ENCODE data around the gene NDUFS6.
A peak's percentile ranks its signal among the peaks of the same experiment; 100 is the strongest.
"Not testable (repeated sequence)": the region's sequence is repeated elsewhere in the genome, so short reads cannot be mapped to it uniquely, and the experiment has no call there.

Gene NDUFS6

GRCh38 chr5:1787472-1788047 lies 13.6 kb upstream of the NDUFS6 start:
- TF ChIP-seq, protein P1, sequence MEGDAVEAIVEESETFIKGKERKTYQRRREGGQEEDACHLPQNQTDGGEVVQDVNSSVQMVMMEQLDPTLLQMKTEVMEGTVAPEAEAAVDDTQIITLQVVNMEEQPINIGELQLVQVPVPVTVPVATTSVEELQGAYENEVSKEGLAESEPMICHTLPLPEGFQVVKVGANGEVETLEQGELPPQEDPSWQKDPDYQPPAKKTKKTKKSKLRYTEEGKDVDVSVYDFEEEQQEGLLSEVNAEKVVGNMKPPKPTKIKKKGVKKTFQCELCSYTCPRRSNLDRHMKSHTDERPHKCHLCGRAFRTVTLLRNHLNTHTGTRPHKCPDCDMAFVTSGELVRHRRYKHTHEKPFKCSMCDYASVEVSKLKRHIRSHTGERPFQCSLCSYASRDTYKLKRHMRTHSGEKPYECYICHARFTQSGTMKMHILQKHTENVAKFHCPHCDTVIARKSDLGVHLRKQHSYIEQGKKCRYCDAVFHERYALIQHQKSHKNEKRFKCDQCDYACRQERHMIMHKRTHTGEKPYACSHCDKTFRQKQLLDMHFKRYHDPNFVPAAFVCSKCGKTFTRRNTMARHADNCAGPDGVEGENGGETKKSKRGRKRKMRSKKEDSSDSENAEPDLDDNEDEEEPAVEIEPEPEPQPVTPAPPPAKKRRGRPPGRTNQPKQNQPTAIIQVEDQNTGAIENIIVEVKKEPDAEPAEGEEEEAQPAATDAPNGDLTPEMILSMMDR (IDR thresholded peaks at IDR 0.05; ENCODE audit: low read depth, low read length, missing control alignments), result no peak
- H3K4me3 ChIP-seq (replicated peaks; ENCODE audit: low read depth, low read length), result no peak overlapping the region
- DNase-seq (ENCODE audit: extremely low read depth, low read depth), result no peak

GRCh38 chr5:1788200-1788599 lies 13.0 kb upstream of the NDUFS6 start:
- TF ChIP-seq, protein P1 (IDR thresholded peaks at IDR 0.05; ENCODE audit: low read depth, low read length, missing control alignments), result no peak
- DNase-seq (ENCODE audit: extremely low read depth, low read depth), result no peak
- no peak overlapping the region for H3K4me3 ChIP-seq (replicated peaks; ENCODE audit: low read depth, low read length)

DNA sequence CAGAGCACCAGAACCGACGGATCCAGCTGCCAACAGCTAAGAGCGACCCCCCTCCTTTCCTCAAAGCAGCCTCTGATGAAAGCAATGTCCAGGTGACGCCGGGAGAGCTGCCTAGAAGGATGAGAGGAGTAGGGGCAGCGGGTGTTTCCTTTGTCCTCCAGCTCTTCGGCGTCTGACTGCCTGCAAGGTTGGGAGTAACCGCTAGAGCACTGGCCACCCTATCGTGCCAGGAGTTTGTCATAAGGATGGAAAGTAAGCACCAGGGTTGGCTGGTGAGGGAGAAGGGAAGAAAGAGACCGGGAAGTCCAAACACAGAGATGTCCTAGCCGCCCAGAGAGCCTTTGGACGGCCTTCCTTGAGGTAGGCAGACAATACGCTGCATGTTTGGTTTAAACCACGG lies 12.4 kb upstream of the NDUFS6 start:
- TF ChIP-seq, protein P1 (IDR thresholded peaks at IDR 0.05; ENCODE audit: low read depth, low read length, missing control alignments), result no peak
- H3K4me3 ChIP-seq (replicated peaks; ENCODE audit: low read depth, low read length), result no peak overlapping the region
- no peak for DNase-seq (ENCODE audit: extremely low read depth, low read depth)

- not testable (repeated sequence) for H3K4me3 ChIP-seq (replicated peaks; ENCODE audit: low read depth, low read length)
- peak; percentile 56 for DNase-seq (ENCODE audit: extremely low read depth, low read depth)
These were observed 11.8 kb upstream of the NDUFS6 start for GRCh38 chr5:1789438-1789833.

DNA sequence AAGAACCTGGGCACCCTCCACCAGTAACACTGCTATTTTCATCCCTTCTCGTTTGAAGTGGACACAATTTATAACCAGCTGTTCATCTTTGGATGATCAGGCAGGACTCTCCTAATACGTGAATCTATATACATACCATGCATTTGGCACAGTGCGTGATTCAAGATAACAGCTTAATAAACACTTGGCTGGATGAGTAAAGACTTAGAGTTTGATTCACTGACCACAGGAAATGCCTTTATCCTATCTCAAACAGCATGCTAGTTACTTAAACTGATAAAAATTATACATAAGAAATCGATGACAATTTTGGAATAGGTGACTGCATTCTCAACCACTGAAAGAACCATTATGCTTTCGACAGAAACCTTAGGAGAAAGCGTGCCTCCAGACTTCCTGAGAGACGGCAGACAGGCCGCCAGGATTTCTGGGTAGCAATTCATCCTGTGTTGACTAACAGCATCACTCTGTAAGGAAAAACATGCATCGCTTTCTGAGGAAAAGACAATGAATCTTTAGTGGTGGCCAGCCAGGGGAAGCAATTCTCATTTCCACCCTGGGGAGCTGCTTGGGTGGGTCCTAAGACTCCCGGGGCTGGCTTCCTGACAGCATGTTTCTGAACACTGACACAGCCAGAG lies 11.3 kb upstream of the NDUFS6 start:
- TF ChIP-seq, protein P1 (IDR thresholded peaks at IDR 0.05; ENCODE audit: low read depth, low read length, missing control alignments), result no peak
- H3K4me3 ChIP-seq (replicated peaks; ENCODE audit: low read depth, low read length), result peak overlapping the region; percentile 14; the same call in 1 of the 2 replicates
- no peak for DNase-seq (ENCODE audit: extremely low read depth, low read depth)

DNA sequence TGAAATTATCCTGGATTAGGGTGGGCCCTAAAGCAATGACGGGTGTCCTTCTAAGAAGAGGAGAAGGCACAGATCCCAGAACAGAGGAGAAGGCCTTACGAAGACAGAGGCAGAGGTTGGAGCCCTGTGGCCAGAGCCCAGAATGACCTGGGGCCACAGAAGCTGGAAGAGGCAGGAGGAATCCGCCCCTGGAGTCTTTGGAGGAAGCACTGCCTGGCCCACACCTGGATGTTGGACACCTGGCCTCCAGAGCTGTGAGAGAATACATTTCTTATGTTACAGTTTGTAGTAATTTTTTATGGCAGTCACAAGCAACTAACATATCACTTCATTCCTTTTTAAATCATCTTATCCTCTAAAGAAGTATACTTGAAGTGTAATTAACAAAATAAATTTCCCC lies 10.0 kb upstream of the NDUFS6 start:
- TF ChIP-seq, protein P1 (IDR thresholded peaks at IDR 0.05; ENCODE audit: low read depth, low read length, missing control alignments), result no peak
- no peak overlapping the region for H3K4me3 ChIP-seq (replicated peaks; ENCODE audit: low read depth, low read length)
- no peak for DNase-seq (ENCODE audit: extremely low read depth, low read depth)

GRCh38 chr5:1792842-1793266 lies 8.4 kb upstream of the NDUFS6 start:
- no peak overlapping the region for H3K4me3 ChIP-seq (replicated peaks; ENCODE audit: low read depth, low read length)
- peak; percentile 71 for DNase-seq (ENCODE audit: extremely low read depth, low read depth)
- TF ChIP-seq, protein P1 (IDR thresholded peaks at IDR 0.05; ENCODE audit: low read depth, low read length, missing control alignments), result no peak

All from HFF-Myc (cell line).